Mammary epithelial cell (primary cell): Measurements from ENCODE around the gene EIF3L.

Experiments used
- CTCF ChIP-seq, 2 donors: IDR thresholded peaks in 1 of 2; conservative IDR thresholded peaks in 1 of 2; 2 replicates each; pipeline ENCODE4 v1.5.1; 2011 to 2012; ENCODE audit warnings: inconsistent platforms in 2 of 2, low read length in 2 of 2, mild to moderate bottlenecking in 2 of 2, control low read depth in 1 of 2, low read depth in 1 of 2; ENCODE audit not compliant: insufficient read depth in 1 of 2; ENCODE audit errors: extremely low read depth in 1 of 2
- EZH2 ChIP-seq: IDR thresholded peaks from 2 replicates; pipeline ENCODE4 v1.6.1; 2012; ENCODE audit warnings: low read length, inconsistent platforms, borderline replicate concordance

- TF ChIP-seq CTCF (conservative IDR thresholded peaks at IDR 0.05 in 1 of 2, IDR thresholded peaks at IDR 0.05 in 1 of 2; ENCODE audit: extremely low read depth in 1 of 2, insufficient read depth in 1 of 2, low read depth in 1 of 2, low read length in 2 of 2) (no peak), EZH2 (no peak)
Measured at GRCh38 chr22:37854946-37855345, 5.7 kb downstream of the EIF3L start.
